NT2/D1 (cell line): ENCODE results near the gene PPP1R3A.

ENCODE experiments used
- SUZ12 ChIP-seq: IDR thresholded peaks from 2 replicates; pipeline ENCODE4 v1.6.1; 2011; ENCODE audit not compliant: insufficient read length, insufficient read depth; ENCODE audit errors: extremely low read depth
- ZNF274 ChIP-seq: IDR thresholded peaks from 2 replicates; pipeline ENCODE4 v1.6.1; 2011; ENCODE audit warnings: mild to moderate bottlenecking, low read depth, low read length

DNA sequence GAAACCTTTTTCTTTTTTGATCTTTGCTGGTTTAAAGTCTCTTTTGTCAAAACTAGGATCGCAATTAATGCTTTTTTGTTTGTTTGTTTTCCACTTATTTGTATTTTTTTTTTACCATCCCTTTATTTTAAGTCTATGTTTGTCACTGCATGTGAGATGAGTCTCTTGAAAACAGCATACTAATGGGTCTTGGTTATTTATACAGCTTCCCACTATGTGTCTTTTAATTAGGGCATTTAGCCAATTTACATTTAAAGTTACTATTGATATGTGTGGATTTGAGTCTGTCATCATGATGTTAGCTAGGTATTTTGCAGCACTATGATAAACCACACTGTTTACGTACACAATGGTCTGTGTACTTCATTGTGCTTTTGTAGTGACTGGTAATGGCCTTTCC is 34.7 kb upstream of the PPP1R3A start:
- TF ChIP-seq ZNF274: no peak
- TF ChIP-seq SUZ12: no peak
